LNCaP clone FGC (cell line): ENCODE results near the gene PALLD.
"Not testable (repeated sequence)": the region's sequence is repeated elsewhere in the genome, so short reads cannot be mapped to it uniquely, and the experiment has no call there.

Experiments
- DNase-seq: peaks from one replicate; pipeline ENCODE4 v3.0.0-alpha.2; 2011; ENCODE audit warnings: low read depth
- H3K4me3 ChIP-seq: 2 replicates; pipeline ENCODE4 v1.5.1; 2011; ENCODE audit warnings: mild to moderate bottlenecking, low read depth, low read length, control low read depth
- TF ChIP-seq, protein P1 (sequence below): IDR thresholded peaks from 2 replicates; pipeline ENCODE4 v1.5.1; 2012; ENCODE audit warnings: mild to moderate bottlenecking; ENCODE audit not compliant: control insufficient read depth, insufficient read depth; ENCODE audit errors: extremely low read depth

Gene PALLD

GRCh38 chr4:168930413-168931196 lies 433.8 kb downstream of the PALLD start:
- DNase-seq = no peak
- TF ChIP-seq, protein P1, sequence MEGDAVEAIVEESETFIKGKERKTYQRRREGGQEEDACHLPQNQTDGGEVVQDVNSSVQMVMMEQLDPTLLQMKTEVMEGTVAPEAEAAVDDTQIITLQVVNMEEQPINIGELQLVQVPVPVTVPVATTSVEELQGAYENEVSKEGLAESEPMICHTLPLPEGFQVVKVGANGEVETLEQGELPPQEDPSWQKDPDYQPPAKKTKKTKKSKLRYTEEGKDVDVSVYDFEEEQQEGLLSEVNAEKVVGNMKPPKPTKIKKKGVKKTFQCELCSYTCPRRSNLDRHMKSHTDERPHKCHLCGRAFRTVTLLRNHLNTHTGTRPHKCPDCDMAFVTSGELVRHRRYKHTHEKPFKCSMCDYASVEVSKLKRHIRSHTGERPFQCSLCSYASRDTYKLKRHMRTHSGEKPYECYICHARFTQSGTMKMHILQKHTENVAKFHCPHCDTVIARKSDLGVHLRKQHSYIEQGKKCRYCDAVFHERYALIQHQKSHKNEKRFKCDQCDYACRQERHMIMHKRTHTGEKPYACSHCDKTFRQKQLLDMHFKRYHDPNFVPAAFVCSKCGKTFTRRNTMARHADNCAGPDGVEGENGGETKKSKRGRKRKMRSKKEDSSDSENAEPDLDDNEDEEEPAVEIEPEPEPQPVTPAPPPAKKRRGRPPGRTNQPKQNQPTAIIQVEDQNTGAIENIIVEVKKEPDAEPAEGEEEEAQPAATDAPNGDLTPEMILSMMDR = no peak
- H3K4me3 ChIP-seq = no peak overlapping the region

DNA sequence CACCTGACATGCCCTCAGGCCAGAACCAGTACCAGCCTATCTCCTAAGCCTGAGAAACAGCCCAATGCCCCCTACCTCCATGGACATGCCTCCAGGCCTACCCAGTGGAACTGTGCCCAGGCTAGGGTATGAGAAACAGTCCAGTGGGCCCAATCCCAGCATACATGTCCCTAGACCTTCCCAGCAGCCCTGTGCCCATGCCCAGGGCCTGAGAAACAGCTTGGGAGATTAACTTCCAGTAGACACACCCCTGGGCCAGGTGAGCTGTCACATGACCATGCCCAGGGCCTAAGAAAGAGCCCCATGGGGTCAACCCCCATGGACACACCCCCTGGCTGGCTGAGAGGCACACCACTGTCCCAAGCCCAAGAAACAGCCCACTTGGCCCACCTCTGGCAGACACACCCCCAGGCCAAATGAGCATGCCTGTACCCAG lies 434.4 kb downstream of the PALLD start:
- TF ChIP-seq, protein P1 = no peak
- no peak overlapping the region for H3K4me3 ChIP-seq
- DNase-seq = no peak

DNA sequence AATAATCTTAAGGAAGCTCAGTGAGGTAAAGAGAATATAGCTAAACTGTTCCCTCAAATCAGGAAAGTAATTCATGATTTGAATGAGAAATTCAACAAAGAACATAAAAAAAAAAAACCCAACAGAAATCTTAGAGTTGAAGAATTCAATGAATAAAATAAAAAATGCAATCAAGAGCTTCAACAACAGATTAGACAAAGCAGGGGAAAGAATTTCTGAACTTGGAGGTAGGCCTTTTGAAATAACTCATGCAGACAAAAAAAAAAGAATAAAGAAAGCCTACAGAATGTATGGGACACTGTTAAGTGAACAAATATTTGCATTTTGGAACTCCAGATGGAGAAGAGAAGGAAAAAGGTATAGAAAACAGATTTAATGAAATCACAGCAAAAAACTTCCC lies 435.3 kb downstream of the PALLD start:
- no peak for DNase-seq
- TF ChIP-seq, protein P1 = no peak

DNA sequence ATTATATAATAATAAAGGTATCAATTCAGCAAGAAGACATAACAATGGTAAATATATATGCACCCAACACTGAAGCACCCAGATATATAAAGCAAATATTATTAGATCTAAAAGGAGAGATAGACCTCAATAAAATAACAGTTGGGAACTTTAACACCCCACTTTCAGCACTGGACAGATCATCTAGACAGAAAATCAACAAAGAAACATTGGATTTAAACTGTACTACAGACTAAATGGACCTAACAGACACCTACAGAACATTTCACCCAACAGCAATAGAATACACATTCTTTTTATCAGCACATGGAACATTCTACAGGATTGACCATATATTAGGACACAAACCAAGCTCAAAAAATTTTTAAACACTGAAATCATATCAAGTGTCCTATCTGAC lies 436.6 kb downstream of the PALLD start:
- DNase-seq = no peak
- TF ChIP-seq, protein P1 = no peak
- H3K4me3 ChIP-seq = no peak overlapping the region

More for the DNA sequence above, 435.3 kb downstream of the PALLD start:
- H3K4me3 ChIP-seq = no peak overlapping the region

DNA sequence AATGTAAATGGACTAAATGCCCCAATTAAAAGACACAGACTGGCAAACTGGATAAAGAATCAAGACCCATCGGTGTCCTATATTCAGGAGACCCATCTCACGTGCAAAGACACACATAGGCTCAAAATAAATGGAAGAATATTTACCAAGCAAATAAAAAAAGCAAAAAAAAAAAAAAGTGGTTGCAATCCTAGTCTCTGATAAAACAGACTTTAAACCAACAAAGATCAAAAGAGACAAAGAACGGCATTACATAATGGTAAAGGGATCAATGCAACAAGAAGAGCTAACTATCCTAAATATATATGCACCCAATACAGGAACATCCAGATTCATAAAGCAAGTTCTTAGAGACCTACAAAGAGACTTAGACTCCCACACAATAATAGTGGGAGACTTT lies 440.6 kb downstream of the PALLD start:
- DNase-seq, H3K4me3 ChIP-seq: not testable (repeated sequence)

DNA sequence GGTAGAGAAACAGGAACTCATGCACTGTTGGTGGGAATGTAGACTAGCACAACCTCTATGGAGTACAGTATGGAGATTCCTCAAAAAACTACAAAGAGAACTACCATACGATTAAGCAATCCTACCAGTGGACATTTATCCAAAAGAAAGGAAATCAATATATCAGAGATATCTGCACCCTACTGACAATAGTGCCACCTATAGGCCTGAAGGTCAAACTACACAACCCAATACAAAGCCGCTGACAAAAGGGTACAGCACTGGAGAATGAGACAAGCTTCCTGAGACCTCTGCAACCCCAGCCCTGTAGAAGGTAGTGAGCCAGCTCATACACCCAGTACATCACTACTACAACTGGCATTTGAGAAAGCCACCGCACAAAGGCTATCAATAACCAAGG lies 446.1 kb downstream of the PALLD start:
- TF ChIP-seq, protein P1 = no peak
- DNase-seq = no peak
- no peak overlapping the region for H3K4me3 ChIP-seq

GRCh38 chr4:168945291-168945690 lies 448.4 kb downstream of the PALLD start:
- TF ChIP-seq, protein P1 = no peak
- no peak for DNase-seq
- no peak overlapping the region for H3K4me3 ChIP-seq

DNA sequence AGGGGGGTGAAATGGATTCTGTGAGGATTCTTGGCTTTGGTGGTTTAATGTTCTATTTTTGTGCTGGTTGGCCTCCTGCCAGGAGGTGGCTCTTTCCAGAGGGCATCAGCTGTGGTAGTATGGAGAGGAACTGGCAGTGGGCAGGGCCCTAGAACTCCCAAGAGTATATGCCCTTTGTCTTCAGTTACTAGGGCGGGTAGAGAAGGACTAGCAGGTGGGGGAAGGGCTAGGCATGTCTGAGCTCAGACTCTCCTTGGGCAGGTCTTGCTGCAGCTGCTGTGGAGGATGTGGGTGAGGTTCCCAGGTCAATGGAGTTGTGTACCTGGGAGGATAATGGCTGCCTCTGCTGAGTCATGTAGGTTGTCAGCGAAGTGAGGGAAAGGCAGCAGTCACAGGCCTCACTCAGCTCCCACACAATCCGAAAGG lies 456.0 kb downstream of the PALLD start:
- H3K4me3 ChIP-seq, DNase-seq: not testable (repeated sequence)
